ENCODE measurements around the gene DRGX.
A peak's percentile ranks its signal among the peaks of the same experiment; 100 is the strongest.

Gene DRGX

DNA sequence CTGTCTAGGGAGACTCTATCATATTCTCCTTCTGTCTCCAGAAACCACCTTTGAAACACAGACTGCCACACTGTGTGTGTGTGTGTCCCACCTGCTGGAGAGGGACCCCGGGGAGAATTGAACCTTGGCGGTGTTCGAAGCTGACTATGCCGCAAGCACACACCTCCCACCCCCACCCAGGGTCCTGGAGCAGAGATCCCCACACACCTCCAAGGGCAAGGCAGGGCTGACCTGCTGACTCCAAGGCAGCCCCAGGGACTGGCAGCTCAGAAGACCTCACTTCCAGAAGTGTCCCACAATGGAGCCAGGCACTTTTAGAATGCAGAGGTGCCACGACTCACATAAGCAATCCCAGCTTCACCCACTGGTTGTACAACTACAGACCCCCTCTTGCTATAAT, 13.1 kb downstream of the DRGX start:
- H3K27ac Mint-ChIP-seq: no peak overlapping the region
- no peaks in the 10 kb centered on the region for H3K9me3 Mint-ChIP-seq
- peaks cover 51% of the 10 kb centered on the region for H3K27me3 Mint-ChIP-seq
- intact Hi-C loops (cut with micrococcal nuclease): no loop called here
- H3K36me3 Mint-ChIP-seq (ENCODE audit: low read depth): no peaks in the 10 kb centered on the region
- H3K4me3 Mint-ChIP-seq: no peak overlapping the region
- no peaks in the 10 kb centered on the region for H3K4me1 Mint-ChIP-seq (ENCODE audit: low read depth)

DNA sequence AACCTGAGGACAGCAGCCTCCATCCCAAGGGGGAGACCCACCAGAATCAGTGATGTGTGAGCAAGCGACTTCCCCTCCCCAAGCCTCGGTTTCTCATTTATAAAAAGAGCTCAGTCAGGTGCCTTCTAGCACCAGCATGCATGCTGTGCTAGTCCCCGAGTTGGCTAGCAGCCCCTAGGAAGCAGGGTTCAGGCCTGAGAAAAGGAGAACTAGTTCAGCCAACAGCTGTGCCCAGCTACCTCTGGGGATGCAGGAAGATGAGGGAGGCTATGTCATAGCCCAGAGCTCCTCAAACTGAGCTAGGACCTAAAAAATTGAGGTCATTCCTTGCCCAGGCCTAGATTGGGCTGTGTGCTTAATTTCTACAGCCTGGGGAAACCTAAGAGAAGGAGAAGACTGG, 13.7 kb downstream of the DRGX start:
- no peaks in the 10 kb centered on the region for H3K9me3 Mint-ChIP-seq
- H3K36me3 Mint-ChIP-seq (ENCODE audit: low read depth): no peaks in the 10 kb centered on the region
- no peak overlapping the region for H3K27ac Mint-ChIP-seq
- H3K4me3 Mint-ChIP-seq: no peak overlapping the region
- peaks cover 48% of the 10 kb centered on the region for H3K27me3 Mint-ChIP-seq
- H3K4me1 Mint-ChIP-seq (ENCODE audit: low read depth): no peaks in the 10 kb centered on the region
- intact Hi-C loops (cut with micrococcal nuclease): no loop called here

DNA sequence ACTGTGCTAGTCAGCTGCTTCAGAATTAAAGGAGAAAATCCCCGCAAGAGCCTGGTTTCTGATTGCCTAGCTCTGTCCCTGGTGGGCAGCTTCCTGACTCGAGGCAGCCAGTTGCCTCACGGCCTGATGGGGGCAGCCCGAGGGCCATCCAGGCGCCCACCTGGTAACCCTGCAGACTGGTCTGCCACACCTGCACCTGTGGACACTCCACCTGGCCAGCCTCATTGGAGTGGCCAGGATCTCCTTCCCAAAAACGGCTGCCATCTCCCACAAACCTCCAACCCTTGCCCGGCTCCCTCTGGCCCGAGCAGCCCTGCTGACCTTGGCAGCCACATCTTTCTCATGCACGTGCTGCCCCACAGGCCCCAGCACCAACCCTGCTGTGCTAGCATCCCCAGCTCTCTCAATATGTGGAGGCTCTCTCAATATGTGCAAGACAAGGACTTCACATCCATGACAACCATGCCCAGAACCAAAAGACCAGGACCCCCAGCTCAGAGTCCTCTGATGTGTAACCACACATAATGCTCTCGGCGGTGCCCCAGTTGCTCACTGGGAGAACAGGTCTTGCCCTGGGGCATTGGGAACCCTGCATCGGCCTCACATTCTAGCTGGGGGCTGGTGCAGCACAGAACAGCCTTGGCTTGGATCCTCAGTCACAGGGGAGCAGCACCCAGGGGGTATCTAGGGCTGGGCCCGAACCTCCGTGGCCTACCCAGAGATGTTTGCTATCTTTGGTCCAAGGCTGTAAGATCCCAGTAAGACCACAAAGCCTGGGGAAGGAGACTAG, 14.6 kb downstream of the DRGX start:
- Mint-ChIP-seq H3K9me3 (no peaks in the 10 kb centered on the region), H3K4me1 (ENCODE audit: low read depth) (no peaks in the 10 kb centered on the region), H3K27ac (no peak overlapping the region), H3K27me3 (peaks cover 49% of the 10 kb centered on the region), H3K36me3 (ENCODE audit: low read depth) (no peaks in the 10 kb centered on the region), H3K4me3 (no peak overlapping the region)
- intact Hi-C loops (cut with micrococcal nuclease): no loop called here

DNA sequence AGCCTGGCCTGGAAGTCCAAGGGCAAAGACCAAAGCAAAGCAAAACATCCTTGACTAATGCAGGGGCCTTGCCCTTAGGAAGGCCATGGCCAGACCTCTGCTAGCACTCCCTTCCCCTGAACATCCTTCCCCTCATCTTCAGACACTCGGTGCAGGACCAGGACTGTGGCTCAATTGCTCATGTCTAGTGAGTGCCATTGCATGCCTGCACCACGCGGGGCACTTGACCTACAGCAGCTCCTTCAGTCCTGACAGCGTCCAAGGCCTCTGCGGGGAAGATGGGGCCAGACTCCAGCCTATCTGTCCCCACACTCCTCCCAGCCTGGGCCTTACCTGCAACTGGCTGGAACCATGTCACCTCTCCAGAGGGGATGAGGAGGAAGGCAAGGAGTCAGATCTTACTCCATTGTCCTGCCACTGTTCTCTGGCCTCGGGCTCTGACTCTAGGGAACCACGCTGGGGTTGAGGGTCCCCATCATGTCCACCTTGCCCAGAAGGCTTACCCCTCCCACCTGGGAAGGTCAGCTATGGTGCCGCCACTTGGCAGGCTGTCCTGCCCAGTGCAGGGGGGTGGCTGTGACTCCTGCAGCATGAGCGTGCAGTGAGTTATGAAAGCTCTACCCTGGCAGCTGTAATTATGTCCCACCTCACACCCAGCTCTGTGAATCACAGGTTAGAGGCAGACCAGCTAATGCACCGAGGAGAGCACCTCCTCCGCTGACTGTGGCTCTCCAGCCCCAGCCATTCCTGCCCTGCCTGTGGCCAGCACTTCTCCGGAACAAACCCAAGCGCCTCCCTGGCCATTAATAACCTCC, 16.1 kb downstream of the DRGX start:
- intact Hi-C loops (cut with micrococcal nuclease): no loop called here
- Mint-ChIP-seq H3K4me3 (no peak overlapping the region), H3K36me3 (ENCODE audit: low read depth) (no peaks in the 10 kb centered on the region), H3K9me3 (no peaks in the 10 kb centered on the region), H3K27me3 (peaks cover 58% of the 10 kb centered on the region), H3K4me1 (ENCODE audit: low read depth) (no peaks in the 10 kb centered on the region), H3K27ac (no peak overlapping the region)

DNA sequence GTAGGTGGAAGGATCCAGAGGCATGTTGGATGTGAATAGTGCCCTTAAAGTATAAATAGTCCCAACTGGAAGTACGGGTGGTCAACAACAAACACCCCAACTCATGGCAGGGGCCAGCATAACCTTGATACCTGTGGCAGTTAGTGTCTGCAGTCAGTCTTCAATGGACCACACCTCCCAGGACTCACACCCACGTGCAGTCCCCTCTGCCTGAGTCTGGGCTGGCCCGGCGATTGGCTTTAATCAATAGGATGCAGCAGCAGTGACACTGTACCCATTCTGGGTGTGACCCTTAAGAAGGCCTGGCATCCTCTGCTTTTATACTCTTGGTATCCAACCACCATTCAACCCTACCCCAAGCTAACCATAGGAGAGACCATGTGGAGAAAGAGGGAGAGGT, 18.6 kb downstream of the DRGX start:
- no peaks in the 10 kb centered on the region for H3K36me3 Mint-ChIP-seq (ENCODE audit: low read depth)
- intact Hi-C loops (cut with micrococcal nuclease): no loop called here
- peaks cover 41% of the 10 kb centered on the region for H3K27me3 Mint-ChIP-seq
- no peak overlapping the region for H3K27ac Mint-ChIP-seq
- H3K4me1 Mint-ChIP-seq (ENCODE audit: low read depth): peaks cover 4% of the 10 kb centered on the region
- H3K9me3 Mint-ChIP-seq: no peaks in the 10 kb centered on the region
- H3K4me3 Mint-ChIP-seq: no peak overlapping the region

GRCh38 chr10:49375611-49376010, 20.3 kb downstream of the DRGX start:
- no peaks in the 10 kb centered on the region for H3K9me3 Mint-ChIP-seq
- intact Hi-C loops (cut with micrococcal nuclease): no loop called here
- H3K36me3 Mint-ChIP-seq (ENCODE audit: low read depth): no peaks in the 10 kb centered on the region
- peaks cover 31% of the 10 kb centered on the region for H3K27me3 Mint-ChIP-seq
- no peak overlapping the region for H3K4me3 Mint-ChIP-seq
- no peak overlapping the region for H3K27ac Mint-ChIP-seq
- H3K4me1 Mint-ChIP-seq (ENCODE audit: low read depth): peaks cover 4% of the 10 kb centered on the region

DNA sequence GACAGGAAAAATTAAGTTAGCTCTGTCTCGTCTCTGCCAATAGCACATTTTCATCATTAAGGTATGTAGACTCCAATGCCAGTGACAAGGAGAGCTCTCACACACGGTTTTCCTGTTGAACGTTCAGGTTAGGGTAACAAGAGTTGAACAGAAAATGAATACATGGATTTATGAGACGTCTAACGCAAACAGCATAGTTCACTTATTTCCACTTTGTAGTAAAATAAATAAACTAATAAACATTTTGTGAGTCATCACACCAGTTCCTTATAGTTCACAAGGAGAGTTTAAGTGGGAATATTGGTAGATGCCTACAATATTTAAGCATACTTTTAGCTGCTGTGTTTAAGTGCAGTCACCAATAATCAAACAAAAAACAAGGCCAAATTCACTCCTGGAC, 21.1 kb downstream of the DRGX start:
- Mint-ChIP-seq H3K4me3 (no peak overlapping the region), H3K27me3 (peaks cover 29% of the 10 kb centered on the region), H3K9me3 (no peaks in the 10 kb centered on the region), H3K4me1 (ENCODE audit: low read depth) (peaks cover 4% of the 10 kb centered on the region), H3K36me3 (ENCODE audit: low read depth) (no peaks in the 10 kb centered on the region), H3K27ac (no peak overlapping the region)
- intact Hi-C loops (cut with micrococcal nuclease): no loop called here

DNA sequence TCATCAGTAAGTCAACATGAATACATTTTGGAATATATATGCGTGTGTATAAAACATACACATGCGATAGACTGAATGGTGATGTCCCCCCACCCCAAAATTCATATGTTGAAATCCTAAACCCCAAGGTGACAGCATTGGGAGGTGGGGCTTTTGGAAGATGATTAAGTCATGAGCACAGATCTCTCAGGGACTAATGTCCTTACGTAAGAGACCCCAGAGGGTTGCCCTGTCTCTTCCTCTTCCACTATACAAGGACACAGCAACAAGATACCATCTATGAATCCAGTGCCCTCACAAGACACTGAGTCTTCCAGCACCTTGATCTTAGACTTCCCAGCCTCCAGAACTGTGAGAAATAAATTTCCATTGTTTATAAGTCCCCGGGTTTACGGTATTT, 22.5 kb downstream of the DRGX start:
- no peaks in the 10 kb centered on the region for H3K36me3 Mint-ChIP-seq (ENCODE audit: low read depth)
- H3K27ac Mint-ChIP-seq: no peak overlapping the region
- H3K4me1 Mint-ChIP-seq (ENCODE audit: low read depth): peaks cover 13% of the 10 kb centered on the region
- no peaks in the 10 kb centered on the region for H3K9me3 Mint-ChIP-seq
- intact Hi-C loops (cut with micrococcal nuclease): no loop called here
- H3K4me3 Mint-ChIP-seq: no peak overlapping the region
- peaks cover 28% of the 10 kb centered on the region for H3K27me3 Mint-ChIP-seq

- Mint-ChIP-seq H3K27me3 (peaks cover 35% of the 10 kb centered on the region), H3K27ac (no peak overlapping the region), H3K36me3 (ENCODE audit: low read depth) (no peaks in the 10 kb centered on the region), H3K9me3 (no peaks in the 10 kb centered on the region), H3K4me3 (no peak overlapping the region), H3K4me1 (ENCODE audit: low read depth) (peaks cover 23% of the 10 kb centered on the region)
- intact Hi-C loops (cut with micrococcal nuclease): no loop called here
These were observed 23.9 kb downstream of the DRGX start for GRCh38 chr10:49371967-49372366.

GRCh38 chr10:49370326-49371100, 25.4 kb downstream of the DRGX start:
- Mint-ChIP-seq H3K27ac (no peak overlapping the region), H3K4me3 (no peak overlapping the region), H3K4me1 (ENCODE audit: low read depth) (peaks cover 24% of the 10 kb centered on the region), H3K27me3 (peaks cover 27% of the 10 kb centered on the region), H3K9me3 (no peaks in the 10 kb centered on the region), H3K36me3 (ENCODE audit: low read depth) (no peaks in the 10 kb centered on the region)
- intact Hi-C loops (cut with micrococcal nuclease): no loop called here

DNA sequence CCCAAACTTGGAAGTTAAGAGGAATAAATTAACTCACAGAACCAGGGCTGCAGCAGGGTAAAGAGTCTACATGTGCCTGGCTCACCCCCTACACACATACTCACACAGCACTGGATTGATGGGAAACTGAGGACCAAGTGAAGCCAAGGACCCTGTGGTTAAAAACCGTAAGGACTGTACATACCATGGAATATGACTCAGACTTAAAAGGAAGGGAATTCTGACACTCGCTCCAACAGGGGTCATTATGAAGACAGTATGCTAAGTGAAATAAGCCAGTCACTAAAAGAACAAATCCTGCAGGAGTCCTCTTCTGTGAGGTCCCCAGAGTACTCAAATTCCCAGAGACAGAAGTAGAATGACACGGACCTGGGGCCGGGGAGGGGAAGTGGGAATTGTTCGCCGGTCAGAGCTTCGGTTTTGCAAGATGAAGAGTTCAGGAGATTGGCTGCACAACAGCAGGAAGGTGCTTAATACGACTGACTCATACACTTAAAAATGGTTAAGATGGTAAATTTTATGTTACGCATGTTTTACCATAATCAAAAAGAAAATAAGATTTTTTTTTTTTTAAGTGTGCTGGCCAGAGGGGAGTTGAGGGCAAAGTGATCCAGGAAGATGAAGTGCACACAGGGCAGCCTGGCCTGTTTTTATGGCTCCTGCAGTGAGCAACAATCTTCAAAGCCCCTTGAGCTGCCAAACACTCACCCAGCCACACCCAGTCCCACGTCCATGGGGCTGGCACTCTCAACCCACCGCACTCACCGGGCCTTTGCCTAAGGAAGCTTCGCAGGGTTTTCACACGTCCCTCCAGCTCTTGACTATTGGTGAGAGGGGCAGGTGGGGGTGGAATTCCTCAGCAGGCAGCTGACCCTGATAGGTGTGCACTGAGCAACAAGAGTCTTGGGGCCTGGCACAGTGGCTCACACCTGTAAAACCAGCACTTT, 26.4 kb downstream of the DRGX start:
- intact Hi-C loops (cut with micrococcal nuclease): no loop called here
- no peak overlapping the region for H3K27ac Mint-ChIP-seq
- H3K36me3 Mint-ChIP-seq (ENCODE audit: low read depth): no peaks in the 10 kb centered on the region
- H3K9me3 Mint-ChIP-seq: no peaks in the 10 kb centered on the region
- no peak overlapping the region for H3K4me3 Mint-ChIP-seq
- peaks cover 31% of the 10 kb centered on the region for H3K4me1 Mint-ChIP-seq (ENCODE audit: low read depth)
- H3K27me3 Mint-ChIP-seq: peaks cover 29% of the 10 kb centered on the region

GRCh38 chr10:49368256-49368655, 27.6 kb downstream of the DRGX start:
- H3K9me3 Mint-ChIP-seq: no peaks in the 10 kb centered on the region
- intact Hi-C loops (cut with micrococcal nuclease): no loop called here
- H3K4me3 Mint-ChIP-seq: no peak overlapping the region
- H3K27ac Mint-ChIP-seq: peak overlapping the region; percentile 6
- H3K36me3 Mint-ChIP-seq (ENCODE audit: low read depth): no peaks in the 10 kb centered on the region
- H3K4me1 Mint-ChIP-seq (ENCODE audit: low read depth): peaks cover 38% of the 10 kb centered on the region
- peaks cover 29% of the 10 kb centered on the region for H3K27me3 Mint-ChIP-seq

- intact Hi-C loops (cut with micrococcal nuclease): no loop called here
- H3K27me3 Mint-ChIP-seq: peaks cover 29% of the 10 kb centered on the region
- no peaks in the 10 kb centered on the region for H3K9me3 Mint-ChIP-seq
- H3K4me3 Mint-ChIP-seq: no peak overlapping the region
- peak overlapping the region; percentile 6 for H3K27ac Mint-ChIP-seq
- H3K36me3 Mint-ChIP-seq (ENCODE audit: low read depth): no peaks in the 10 kb centered on the region
- H3K4me1 Mint-ChIP-seq (ENCODE audit: low read depth): peaks cover 45% of the 10 kb centered on the region
These were observed 28.3 kb downstream of the DRGX start for GRCh38 chr10:49367600-49367999.

Measured in dendritic cell treated with granulocyte-macrophage colony-stimulating factor and Interleukin-4, amounts not matched to agents 40 ng/mL and 50 ng/mL, for 4 days (primary cell).